GM23338 (cell line): Measurements from ENCODE around the gene HIVEP1.

ENCODE experiments used
- EZH2 ChIP-seq: fragments of 200-600 bp; sonication (generic); IDR thresholded peaks from one replicate; pipeline ENCODE4 v1.8.0; 2017; ENCODE audit warnings: antibody characterized with exemption, mild to moderate bottlenecking, low read depth; ENCODE audit not compliant: unreplicated experiment
- EZH2phosphoT487 ChIP-seq: fragments of 200-600 bp; sonication (generic); IDR thresholded peaks from one replicate; pipeline ENCODE4 v1.8.1; 2018; ENCODE audit warnings: antibody characterized with exemption; ENCODE audit not compliant: unreplicated experiment
- POLR2AphosphoS5 ChIP-seq: IDR thresholded peaks from 2 replicates; pipeline ENCODE4 v1.6.1; 2016; ENCODE audit warnings: antibody characterized with exemption, low read depth
- ZNF114 ChIP-seq: fragments of 250-450 bp; sonication (Bioruptor Pico); IDR thresholded peaks from 2 replicates; pipeline ENCODE4 v1.5.0; 2020; ENCODE audit warnings: mild to moderate bottlenecking, moderate library complexity
- TF ChIP-seq, protein P1 (sequence below): IDR thresholded peaks from one replicate; pipeline ENCODE4 v1.6.1; 2018; ENCODE audit warnings: antibody characterized with exemption; ENCODE audit not compliant: unreplicated experiment
- TF ChIP-seq, protein P2 (sequence below), 2 experiments: fragments of 200-600 bp in 1 of 2; sonication (generic) in 1 of 2; conservative IDR thresholded peaks; 2 replicates each; pipeline versions ENCODE4 v1.5.1 to v1.6.1; 2016 to 2017; ENCODE audit warnings: antibody characterized with exemption in 2 of 2, low read depth in 2 of 2, mild to moderate bottlenecking in 2 of 2, moderate library complexity in 1 of 2

DNA sequence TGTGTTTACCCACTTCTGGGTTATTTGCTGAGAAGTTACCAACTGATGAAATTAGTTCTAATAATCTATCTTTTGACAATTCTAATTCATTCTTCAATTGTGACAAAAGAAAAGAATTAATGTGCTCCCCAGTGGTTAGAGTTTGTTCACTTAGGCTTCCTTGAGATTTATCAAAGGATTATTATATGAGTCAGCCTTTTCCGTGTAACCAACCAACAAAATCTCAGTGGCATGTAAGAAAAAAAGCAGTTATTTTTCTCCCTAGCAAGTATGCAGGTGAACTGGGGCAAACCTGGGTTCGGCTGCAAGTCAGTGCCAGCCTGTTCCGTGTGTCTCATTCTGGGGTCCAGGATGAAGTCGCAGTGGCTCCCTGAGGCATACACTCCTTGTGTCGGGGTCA is 28.8 kb upstream of the HIVEP1 start:
- TF ChIP-seq, protein P1, sequence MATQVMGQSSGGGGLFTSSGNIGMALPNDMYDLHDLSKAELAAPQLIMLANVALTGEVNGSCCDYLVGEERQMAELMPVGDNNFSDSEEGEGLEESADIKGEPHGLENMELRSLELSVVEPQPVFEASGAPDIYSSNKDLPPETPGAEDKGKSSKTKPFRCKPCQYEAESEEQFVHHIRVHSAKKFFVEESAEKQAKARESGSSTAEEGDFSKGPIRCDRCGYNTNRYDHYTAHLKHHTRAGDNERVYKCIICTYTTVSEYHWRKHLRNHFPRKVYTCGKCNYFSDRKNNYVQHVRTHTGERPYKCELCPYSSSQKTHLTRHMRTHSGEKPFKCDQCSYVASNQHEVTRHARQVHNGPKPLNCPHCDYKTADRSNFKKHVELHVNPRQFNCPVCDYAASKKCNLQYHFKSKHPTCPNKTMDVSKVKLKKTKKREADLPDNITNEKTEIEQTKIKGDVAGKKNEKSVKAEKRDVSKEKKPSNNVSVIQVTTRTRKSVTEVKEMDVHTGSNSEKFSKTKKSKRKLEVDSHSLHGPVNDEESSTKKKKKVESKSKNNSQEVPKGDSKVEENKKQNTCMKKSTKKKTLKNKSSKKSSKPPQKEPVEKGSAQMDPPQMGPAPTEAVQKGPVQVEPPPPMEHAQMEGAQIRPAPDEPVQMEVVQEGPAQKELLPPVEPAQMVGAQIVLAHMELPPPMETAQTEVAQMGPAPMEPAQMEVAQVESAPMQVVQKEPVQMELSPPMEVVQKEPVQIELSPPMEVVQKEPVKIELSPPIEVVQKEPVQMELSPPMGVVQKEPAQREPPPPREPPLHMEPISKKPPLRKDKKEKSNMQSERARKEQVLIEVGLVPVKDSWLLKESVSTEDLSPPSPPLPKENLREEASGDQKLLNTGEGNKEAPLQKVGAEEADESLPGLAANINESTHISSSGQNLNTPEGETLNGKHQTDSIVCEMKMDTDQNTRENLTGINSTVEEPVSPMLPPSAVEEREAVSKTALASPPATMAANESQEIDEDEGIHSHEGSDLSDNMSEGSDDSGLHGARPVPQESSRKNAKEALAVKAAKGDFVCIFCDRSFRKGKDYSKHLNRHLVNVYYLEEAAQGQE, result no peak
- TF ChIP-seq, protein P2, sequence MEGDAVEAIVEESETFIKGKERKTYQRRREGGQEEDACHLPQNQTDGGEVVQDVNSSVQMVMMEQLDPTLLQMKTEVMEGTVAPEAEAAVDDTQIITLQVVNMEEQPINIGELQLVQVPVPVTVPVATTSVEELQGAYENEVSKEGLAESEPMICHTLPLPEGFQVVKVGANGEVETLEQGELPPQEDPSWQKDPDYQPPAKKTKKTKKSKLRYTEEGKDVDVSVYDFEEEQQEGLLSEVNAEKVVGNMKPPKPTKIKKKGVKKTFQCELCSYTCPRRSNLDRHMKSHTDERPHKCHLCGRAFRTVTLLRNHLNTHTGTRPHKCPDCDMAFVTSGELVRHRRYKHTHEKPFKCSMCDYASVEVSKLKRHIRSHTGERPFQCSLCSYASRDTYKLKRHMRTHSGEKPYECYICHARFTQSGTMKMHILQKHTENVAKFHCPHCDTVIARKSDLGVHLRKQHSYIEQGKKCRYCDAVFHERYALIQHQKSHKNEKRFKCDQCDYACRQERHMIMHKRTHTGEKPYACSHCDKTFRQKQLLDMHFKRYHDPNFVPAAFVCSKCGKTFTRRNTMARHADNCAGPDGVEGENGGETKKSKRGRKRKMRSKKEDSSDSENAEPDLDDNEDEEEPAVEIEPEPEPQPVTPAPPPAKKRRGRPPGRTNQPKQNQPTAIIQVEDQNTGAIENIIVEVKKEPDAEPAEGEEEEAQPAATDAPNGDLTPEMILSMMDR (conservative IDR thresholded peaks at IDR 0.05; ENCODE audit: low read depth in 2 of 2), result no peak
- TF ChIP-seq EZH2 (no peak), EZH2phosphoT487 (no peak), POLR2AphosphoS5 (no peak), ZNF114 (CRISPR knock-in tag) (no peak)
